Measurements from ENCODE around the gene RASGRF1. TPM values are rescaled to one million over a fixed set of nuclear protein-coding genes. Genes with fewer than 3 reads are reported as not detected.

RASGRF1 gene
- total RNA-seq, 4 donors from 2014 or later = 0.10 TPM; not detected in 3

DNA sequence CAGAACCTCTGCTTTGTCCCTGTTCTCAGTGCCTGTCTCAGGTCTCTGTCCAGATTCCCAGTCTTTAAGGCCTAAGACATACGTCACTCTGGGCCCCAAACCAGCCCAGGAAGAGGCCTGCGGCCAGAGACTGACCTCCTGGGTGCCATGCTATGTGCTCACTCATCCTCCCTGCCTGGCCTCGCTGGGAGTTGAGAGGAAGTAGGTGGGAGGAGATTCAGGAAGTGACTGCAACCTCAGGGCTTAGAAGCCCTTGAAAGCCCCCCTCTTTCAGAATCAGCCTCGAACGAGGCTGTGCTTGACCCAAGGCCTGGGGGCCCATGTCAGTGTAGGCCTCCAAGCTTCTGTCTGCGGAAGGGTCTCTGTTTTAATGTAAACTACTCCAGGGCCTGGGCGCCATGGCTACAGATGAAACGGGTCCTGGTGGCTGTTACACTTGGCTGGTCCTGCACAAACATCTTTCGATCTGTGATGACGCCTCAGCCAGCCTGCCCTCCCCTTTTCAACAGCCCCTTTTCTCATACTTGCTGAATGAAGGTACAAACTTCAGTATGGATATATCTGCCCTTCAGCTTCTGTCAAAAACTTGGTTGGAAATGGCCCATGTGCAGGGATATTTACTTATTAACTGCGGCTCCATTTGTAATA, 11.7 kb downstream of the RASGRF1 start:
- intact Hi-C loops (cut with DNase I; ENCODE audit: low total_unique reads) = no loop called here

GRCh38 chr15:79078003-79078402, 12.6 kb downstream of the RASGRF1 start:
- no peak for DNase-seq (ENCODE audit: low spot score in 2 of 2)
- intact Hi-C loops (cut with DNase I; ENCODE audit: low total_unique reads) = no loop called here
- no peak overlapping the region for H3K4me3 ChIP-seq (ENCODE audit: low read depth, poor library complexity, severe bottlenecking)
- TF ChIP-seq CTCF (IDR thresholded peaks at IDR 0.05) (no peak), POLR2A (IDR thresholded peaks at IDR 0.05) (no peak)
- WGBS, 2 donors = 89 to 90% methylated on average over 5 of the region's 5 CpGs

More for the DNA sequence above, 11.7 kb downstream of the RASGRF1 start:
- no peak overlapping the region for H3K4me3 ChIP-seq (ENCODE audit: low read depth, poor library complexity, severe bottlenecking)
- DNase-seq (ENCODE audit: low spot score in 2 of 2) = no peak
- whole genome bisulfite sequencing, 2 donors = 75 to 83% methylated on average over 11 of the region's 11 CpGs
- TF ChIP-seq CTCF (IDR thresholded peaks at IDR 0.05) (no peak), POLR2A (IDR thresholded peaks at IDR 0.05) (no peak)

DNA sequence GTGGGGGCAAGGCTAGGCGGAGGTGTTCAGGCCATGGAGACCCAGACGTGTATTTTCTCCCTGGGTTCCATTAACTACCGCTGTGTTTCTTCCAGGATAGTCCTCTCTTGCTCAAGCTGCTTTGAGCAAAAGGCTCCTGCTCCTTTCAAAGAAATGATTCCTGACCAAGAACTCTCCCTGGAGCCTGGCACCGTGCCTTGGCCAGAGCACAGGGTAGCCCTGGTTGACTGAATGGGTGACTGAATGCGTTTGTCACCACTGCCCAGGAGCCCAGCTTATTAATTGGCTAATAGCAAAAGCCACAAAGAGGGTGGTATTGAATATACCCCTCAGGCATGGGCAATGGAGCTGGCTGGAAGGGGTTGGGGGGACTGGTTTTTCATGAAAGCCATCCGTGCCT, 13.9 kb downstream of the RASGRF1 start:
- TF ChIP-seq POLR2A (IDR thresholded peaks at IDR 0.05) = no peak
- no peak for TF ChIP-seq CTCF (IDR thresholded peaks at IDR 0.05)
- H3K4me3 ChIP-seq (ENCODE audit: low read depth, poor library complexity, severe bottlenecking) = no peak overlapping the region
- 81 to 89% methylated on average over 6 of the region's 6 CpGs for WGBS, 2 donors
- intact Hi-C loops (cut with DNase I; ENCODE audit: low total_unique reads) = no loop called here
- no peak for DNase-seq (ENCODE audit: low spot score in 2 of 2)

GRCh38 chr15:79075256-79075655, 15.3 kb downstream of the RASGRF1 start:
- TF ChIP-seq CTCF (IDR thresholded peaks at IDR 0.05) (no peak), POLR2A (IDR thresholded peaks at IDR 0.05) (no peak)
- DNase-seq (ENCODE audit: low spot score in 2 of 2) = no peak
- H3K4me3 ChIP-seq (ENCODE audit: low read depth, poor library complexity, severe bottlenecking) = no peak overlapping the region
- WGBS, 2 donors = 25 to 33% methylated on average over 2 of the region's 2 CpGs
- intact Hi-C loops (cut with DNase I; ENCODE audit: low total_unique reads) = no loop called here

- DNase-seq (ENCODE audit: low spot score in 2 of 2) = no peak
- TF ChIP-seq POLR2A (IDR thresholded peaks at IDR 0.05) (no peak), CTCF (IDR thresholded peaks at IDR 0.05) (no peak)
- no peak overlapping the region for H3K4me3 ChIP-seq (ENCODE audit: low read depth, poor library complexity, severe bottlenecking)
- 80 to 82% methylated on average over 9 of the region's 9 CpGs for WGBS, 2 donors
- intact Hi-C loops (cut with DNase I; ENCODE audit: low total_unique reads) = no loop called here
Observed at GRCh38 chr15:79073336-79073735, 17.2 kb downstream of the RASGRF1 start.

- no peak overlapping the region for H3K4me3 ChIP-seq (ENCODE audit: low read depth, poor library complexity, severe bottlenecking)
- intact Hi-C loops (cut with DNase I; ENCODE audit: low total_unique reads) = no loop called here
- no peak for TF ChIP-seq POLR2A (IDR thresholded peaks at IDR 0.05)
- TF ChIP-seq CTCF (IDR thresholded peaks at IDR 0.05) = no peak
- 69 to 70% methylated on average over 2 to 3 of the region's 3 CpGs for WGBS, 2 donors
- DNase-seq (ENCODE audit: low spot score in 2 of 2) = peak in 1 of 2 donors; percentile 37
Observed at GRCh38 chr15:79071901-79072300, 18.7 kb downstream of the RASGRF1 start.
